NB4 (cell line): ENCODE results near the gene LAD1.

Experiments used
- DNase-seq: peaks from one replicate; pipeline ENCODE4 v3.0.0; 2010; ENCODE audit warnings: low read depth
- H3K4me3 ChIP-seq: one replicate; pipeline ENCODE4 v1.5.1; 2011; ENCODE audit warnings: mild to moderate bottlenecking, low read depth, low read length, moderate library complexity
- MYC ChIP-seq: IDR thresholded peaks from 2 replicates; pipeline ENCODE4 v1.6.1; 2011; ENCODE audit warnings: low read depth, low read length
- POLR2A ChIP-seq: IDR thresholded peaks from 2 replicates; pipeline ENCODE4 v1.6.1; 2011; ENCODE audit warnings: mild to moderate bottlenecking; ENCODE audit not compliant: insufficient read length; ENCODE audit errors: extremely low read depth
- TF ChIP-seq, protein P1 (sequence below): IDR thresholded peaks from one replicate; pipeline ENCODE4 v1.5.1; 2012; ENCODE audit warnings: low read depth, low read length
- TF ChIP-seq, protein P2 (sequence below): IDR thresholded peaks from 2 replicates; pipeline ENCODE4 v1.6.1; 2011; ENCODE audit warnings: low read depth, low read length

LAD1 gene

DNA sequence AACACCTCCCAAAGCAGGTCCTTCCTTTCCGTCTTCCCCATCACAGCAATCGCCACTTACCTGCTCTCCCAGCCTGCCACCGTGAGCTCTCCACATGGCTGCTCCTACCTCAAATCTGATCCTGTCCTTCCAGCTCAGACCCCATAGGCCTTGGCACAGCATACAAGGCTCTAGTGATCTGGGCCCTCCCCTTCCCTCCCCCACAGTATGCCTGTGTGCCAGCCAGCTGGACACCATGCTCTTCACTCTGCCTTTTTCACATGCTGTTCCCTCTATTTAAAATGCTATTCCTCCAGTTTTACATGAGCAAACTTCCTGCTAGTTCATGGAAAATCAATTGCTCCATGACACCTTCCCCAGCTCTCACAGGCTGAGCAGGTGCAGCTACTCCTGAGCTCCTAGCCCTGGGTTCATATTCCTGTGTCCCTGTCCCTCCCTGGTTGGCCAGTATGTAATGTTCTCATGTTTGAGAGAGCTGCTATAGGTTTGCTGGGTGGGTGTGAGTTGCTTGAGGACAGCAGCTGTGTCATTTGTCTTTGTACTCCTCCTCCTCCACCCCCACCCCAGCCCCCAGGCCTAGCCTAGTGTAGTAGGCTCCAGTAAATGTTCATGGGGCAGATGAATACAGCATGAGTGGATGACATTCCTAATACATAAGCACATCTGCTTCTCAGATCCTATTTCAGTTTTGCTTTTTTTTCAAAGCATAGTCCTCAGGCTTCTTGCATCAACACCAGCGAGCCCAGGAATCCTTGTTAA lies 15.3 kb downstream of the LAD1 start:
- DNase-seq: no peak
- no peak for TF ChIP-seq POLR2A
- TF ChIP-seq, protein P1, sequence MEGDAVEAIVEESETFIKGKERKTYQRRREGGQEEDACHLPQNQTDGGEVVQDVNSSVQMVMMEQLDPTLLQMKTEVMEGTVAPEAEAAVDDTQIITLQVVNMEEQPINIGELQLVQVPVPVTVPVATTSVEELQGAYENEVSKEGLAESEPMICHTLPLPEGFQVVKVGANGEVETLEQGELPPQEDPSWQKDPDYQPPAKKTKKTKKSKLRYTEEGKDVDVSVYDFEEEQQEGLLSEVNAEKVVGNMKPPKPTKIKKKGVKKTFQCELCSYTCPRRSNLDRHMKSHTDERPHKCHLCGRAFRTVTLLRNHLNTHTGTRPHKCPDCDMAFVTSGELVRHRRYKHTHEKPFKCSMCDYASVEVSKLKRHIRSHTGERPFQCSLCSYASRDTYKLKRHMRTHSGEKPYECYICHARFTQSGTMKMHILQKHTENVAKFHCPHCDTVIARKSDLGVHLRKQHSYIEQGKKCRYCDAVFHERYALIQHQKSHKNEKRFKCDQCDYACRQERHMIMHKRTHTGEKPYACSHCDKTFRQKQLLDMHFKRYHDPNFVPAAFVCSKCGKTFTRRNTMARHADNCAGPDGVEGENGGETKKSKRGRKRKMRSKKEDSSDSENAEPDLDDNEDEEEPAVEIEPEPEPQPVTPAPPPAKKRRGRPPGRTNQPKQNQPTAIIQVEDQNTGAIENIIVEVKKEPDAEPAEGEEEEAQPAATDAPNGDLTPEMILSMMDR: no peak
- TF ChIP-seq, protein P2, sequence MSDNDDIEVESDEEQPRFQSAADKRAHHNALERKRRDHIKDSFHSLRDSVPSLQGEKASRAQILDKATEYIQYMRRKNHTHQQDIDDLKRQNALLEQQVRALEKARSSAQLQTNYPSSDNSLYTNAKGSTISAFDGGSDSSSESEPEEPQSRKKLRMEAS: no peak
- TF ChIP-seq MYC: no peak
- H3K4me3 ChIP-seq: no peak overlapping the region

DNA sequence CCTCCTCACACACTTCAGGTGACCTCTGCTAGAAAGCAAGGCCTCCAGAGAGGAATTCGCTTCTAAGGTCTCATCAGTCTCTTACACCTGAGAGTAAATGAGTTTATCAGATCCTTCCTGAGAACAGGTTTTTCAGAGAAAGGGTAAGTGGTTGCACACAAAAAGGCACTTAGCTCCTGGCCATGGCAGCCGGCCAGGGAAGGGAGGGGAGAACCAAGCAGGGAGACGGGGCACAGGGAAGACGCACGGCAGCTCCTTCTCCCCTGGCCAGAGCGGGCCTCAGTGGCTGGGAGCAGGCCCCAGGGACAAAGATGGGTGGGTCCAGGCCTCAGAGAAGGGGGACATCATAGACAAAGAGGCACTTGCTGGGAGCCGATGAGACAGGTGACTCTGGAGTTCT lies 18.0 kb downstream of the LAD1 start:
- no peak for TF ChIP-seq POLR2A
- TF ChIP-seq, protein P2: no peak
- no peak for TF ChIP-seq MYC
- TF ChIP-seq, protein P1: no peak
- H3K4me3 ChIP-seq: no peak overlapping the region
- no peak for DNase-seq

DNA sequence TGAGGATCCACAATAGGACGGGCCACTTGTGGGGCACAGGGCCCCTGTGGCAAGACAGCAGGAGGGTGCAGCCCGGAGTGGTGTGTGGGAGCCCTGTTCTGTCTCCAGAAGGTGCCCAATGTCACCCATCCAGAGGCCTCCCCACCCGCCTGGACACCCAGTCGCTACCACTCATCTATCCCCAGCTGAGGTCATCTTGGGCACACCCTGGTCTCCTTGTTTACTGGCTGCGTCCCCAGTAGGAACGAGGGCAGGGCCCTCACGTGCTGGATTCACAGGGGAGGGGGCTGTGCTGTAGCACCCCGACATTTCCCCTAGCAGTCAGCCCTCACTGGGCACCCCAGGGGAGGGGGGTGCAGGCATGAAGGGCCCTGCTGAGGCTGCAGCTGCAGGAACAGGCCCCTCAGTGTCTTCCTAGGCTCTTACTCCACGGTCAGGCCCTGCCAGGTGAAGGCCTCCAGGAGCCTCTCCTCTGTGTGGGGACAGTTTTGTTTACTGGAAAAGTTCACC lies 19.3 kb downstream of the LAD1 start:
- H3K4me3 ChIP-seq: no peak overlapping the region
- TF ChIP-seq MYC (no peak), POLR2A (no peak)
- TF ChIP-seq, protein P1: no peak
- TF ChIP-seq, protein P2: no peak
- DNase-seq: no peak

DNA sequence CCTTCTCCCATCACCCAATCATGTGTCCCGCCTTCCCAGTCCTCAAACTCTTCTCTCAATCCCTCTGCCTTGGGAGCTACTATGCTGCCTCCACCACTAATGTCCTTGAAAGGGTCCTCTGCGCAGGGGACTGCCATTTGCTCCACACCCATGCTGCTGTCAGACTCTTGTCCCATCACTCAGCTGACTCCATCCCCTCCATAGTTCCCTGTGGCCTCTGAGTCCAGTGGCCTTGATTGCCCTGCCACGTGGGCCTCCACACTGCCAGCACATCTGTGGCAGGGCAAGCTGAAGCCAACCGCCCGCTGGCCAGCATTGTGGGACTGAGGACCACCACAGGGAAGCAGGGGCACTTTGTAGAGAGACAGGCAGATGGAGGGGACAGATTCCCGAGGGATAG lies 20.3 kb downstream of the LAD1 start:
- H3K4me3 ChIP-seq: no peak overlapping the region
- DNase-seq: no peak
- TF ChIP-seq, protein P1: no peak
- TF ChIP-seq, protein P2: no peak
- no peak for TF ChIP-seq MYC
- TF ChIP-seq POLR2A: no peak

DNA sequence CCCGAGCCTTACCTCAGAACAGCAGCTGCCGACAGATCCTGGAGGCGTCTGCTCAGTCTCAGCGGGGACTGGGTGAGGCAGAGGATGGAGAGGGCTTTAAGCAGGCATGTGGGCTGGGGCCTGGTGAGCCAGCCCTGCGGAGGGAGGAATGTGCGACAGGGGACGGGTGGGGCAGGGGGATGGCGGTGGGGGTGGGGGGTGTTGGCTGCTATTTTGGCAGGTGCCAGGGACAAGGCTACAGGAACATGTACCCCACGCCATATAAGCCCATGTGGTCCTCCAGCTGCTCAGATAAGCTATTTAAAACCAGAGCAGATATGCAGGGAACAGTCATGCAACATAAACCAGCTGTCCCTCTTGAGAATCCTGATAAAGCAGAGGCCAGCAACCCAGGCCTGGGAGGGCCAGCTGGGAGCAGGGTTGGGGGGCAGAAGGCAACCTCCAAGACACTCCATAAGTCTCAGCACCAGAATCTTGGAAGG lies 21.5 kb downstream of the LAD1 start, which contains the start of gene TNNT2:
Gene TNNT2 (minus strand): TSS at position 70 of the 482 bp plus-strand sequence. CDS start 4,426 bp downstream, outside the sequence.
- no peak within 1 kb of the TSS for H3K4me3 ChIP-seq
- DNase-seq: no peak
- TF ChIP-seq, protein P2: no peak
- TF ChIP-seq, protein P1: no peak
- no peak for TF ChIP-seq MYC
- TF ChIP-seq POLR2A: no peak
